ENCODE measurements around the gene ABR. TPM values are rescaled to one million over a fixed set of nuclear protein-coding genes. Genes with fewer than 3 reads are reported as not detected.

Gene ABR
- polyA plus RNA-seq, 1 donor from 2014 or later: 34.5 TPM

DNA sequence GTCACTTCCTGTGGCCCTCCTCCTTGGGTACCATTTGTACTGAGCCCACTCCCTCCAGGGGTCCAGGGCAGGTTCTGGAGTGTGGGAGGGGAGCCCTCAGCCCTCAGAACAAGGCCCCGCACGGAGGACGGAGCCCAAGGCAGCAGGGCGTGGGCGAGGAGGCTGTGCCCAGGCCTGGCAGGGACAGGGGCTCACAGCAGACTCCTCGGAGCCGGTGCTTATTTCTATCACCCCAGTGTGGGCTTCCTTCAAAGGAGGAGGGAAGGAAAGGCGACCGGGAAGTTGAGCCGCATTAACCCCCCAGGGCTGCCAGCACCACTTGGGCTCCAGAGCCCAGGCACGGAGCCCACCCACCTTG lies 54.0 kb downstream of the ABR start:
- H3K9me2 ChIP-seq (ENCODE audit: insufficient read depth, low read length): no peaks in the 10 kb centered on the region
- no peak overlapping the region for H3K9ac ChIP-seq (ENCODE audit: low read length)
- TF ChIP-seq EP300 (conservative IDR thresholded peaks at IDR 0.05; ENCODE audit: poor library complexity, severe bottlenecking) (no peak), MXI1 (conservative IDR thresholded peaks at IDR 0.05; ENCODE audit: poor library complexity, severe bottlenecking) (no peak), EZH2 (IDR thresholded peaks at IDR 0.05; ENCODE audit: borderline replicate concordance, insufficient read depth, low read length, poor library complexity, severe bottlenecking) (no peak), SMC3 (conservative IDR thresholded peaks at IDR 0.05; ENCODE audit: poor library complexity) (no peak), RAD21 (conservative IDR thresholded peaks at IDR 0.05) (no peak), POLR2AphosphoS5 (IDR thresholded peaks at IDR 0.05) (no peak), TAF1 (IDR thresholded peaks at IDR 0.05; ENCODE audit: low read depth) (no peak)
- TF ChIP-seq, protein P1, sequence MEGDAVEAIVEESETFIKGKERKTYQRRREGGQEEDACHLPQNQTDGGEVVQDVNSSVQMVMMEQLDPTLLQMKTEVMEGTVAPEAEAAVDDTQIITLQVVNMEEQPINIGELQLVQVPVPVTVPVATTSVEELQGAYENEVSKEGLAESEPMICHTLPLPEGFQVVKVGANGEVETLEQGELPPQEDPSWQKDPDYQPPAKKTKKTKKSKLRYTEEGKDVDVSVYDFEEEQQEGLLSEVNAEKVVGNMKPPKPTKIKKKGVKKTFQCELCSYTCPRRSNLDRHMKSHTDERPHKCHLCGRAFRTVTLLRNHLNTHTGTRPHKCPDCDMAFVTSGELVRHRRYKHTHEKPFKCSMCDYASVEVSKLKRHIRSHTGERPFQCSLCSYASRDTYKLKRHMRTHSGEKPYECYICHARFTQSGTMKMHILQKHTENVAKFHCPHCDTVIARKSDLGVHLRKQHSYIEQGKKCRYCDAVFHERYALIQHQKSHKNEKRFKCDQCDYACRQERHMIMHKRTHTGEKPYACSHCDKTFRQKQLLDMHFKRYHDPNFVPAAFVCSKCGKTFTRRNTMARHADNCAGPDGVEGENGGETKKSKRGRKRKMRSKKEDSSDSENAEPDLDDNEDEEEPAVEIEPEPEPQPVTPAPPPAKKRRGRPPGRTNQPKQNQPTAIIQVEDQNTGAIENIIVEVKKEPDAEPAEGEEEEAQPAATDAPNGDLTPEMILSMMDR (IDR thresholded peaks at IDR 0.05; ENCODE audit: poor library complexity, severe bottlenecking): no peak
- TF ChIP-seq, protein P2, sequence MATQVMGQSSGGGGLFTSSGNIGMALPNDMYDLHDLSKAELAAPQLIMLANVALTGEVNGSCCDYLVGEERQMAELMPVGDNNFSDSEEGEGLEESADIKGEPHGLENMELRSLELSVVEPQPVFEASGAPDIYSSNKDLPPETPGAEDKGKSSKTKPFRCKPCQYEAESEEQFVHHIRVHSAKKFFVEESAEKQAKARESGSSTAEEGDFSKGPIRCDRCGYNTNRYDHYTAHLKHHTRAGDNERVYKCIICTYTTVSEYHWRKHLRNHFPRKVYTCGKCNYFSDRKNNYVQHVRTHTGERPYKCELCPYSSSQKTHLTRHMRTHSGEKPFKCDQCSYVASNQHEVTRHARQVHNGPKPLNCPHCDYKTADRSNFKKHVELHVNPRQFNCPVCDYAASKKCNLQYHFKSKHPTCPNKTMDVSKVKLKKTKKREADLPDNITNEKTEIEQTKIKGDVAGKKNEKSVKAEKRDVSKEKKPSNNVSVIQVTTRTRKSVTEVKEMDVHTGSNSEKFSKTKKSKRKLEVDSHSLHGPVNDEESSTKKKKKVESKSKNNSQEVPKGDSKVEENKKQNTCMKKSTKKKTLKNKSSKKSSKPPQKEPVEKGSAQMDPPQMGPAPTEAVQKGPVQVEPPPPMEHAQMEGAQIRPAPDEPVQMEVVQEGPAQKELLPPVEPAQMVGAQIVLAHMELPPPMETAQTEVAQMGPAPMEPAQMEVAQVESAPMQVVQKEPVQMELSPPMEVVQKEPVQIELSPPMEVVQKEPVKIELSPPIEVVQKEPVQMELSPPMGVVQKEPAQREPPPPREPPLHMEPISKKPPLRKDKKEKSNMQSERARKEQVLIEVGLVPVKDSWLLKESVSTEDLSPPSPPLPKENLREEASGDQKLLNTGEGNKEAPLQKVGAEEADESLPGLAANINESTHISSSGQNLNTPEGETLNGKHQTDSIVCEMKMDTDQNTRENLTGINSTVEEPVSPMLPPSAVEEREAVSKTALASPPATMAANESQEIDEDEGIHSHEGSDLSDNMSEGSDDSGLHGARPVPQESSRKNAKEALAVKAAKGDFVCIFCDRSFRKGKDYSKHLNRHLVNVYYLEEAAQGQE (IDR thresholded peaks at IDR 0.05; ENCODE audit: borderline replicate concordance): no peak
- no peak overlapping the region for H3K4me3 ChIP-seq (ENCODE audit: low read length)
- H3F3A ChIP-seq (ENCODE audit: insufficient read depth, low read length, poor library complexity, severe bottlenecking): no peaks in the 10 kb centered on the region
- no peaks in the 10 kb centered on the region for H3K27me3 ChIP-seq (ENCODE audit: insufficient read depth, low read depth, low read length)
- H3K36me3 ChIP-seq (ENCODE audit: insufficient read depth, low read length): no peaks in the 10 kb centered on the region
- no peaks in the 10 kb centered on the region for H3K9me3 ChIP-seq (ENCODE audit: low read length)
- H3K4me2 ChIP-seq (ENCODE audit: low read length): no peak overlapping the region
- no peak overlapping the region for H2AFZ ChIP-seq (ENCODE audit: low read depth, low read length)
- H4K20me1 ChIP-seq (ENCODE audit: insufficient read depth): no peaks in the 10 kb centered on the region
- peaks cover 3% of the 10 kb centered on the region for H3K79me2 ChIP-seq (replicated peaks; ENCODE audit: insufficient read depth, low read length)
- peak overlapping the region; percentile 12 for H3K27ac ChIP-seq (ENCODE audit: low read length)

DNA sequence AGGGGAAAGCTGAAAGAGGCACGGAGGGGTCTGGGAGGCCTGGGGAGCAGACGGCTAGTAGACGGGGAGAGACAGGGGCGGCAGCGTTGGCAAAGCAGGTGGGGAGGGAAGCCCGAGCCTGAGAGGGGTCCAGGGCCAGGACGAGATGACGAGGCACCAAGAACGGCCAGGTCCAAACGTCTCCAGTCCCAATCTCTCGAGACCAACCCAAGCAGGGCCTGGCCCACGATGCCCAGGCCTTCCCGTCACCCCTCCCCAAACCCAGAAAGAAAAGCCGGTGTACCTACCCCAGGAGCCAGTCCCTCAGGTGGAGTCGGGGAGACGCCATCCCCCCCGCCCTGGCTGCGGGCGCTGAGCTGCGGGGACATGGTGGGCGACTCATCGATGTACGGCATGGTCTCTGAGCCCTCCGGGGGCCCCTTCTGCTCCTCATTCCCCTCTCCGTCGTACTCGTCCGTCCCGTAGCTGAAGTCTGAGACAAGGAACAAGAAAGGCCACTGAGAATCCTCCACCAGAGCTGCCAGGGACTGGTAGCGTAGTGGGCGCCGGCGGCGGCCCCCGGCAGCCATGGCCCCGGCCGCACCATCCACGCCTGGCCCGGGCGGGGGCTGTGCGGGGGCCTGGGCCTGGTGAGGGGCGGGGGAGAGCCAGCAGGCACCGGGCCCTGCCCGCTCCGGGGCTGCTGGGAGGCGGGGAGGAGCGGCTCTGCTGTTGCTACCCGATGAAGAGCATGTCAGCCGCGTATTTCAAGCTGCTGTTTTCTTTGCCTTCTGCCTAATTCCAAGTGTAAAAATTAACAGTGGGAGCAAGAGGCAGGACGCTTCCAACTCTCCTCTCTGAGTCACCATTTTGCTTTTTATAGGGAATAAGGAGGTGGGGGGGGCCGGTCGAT lies 54.6 kb downstream of the ABR start:
- Histone ChIP-seq H2AFZ (ENCODE audit: low read depth, low read length) (no peak overlapping the region), H3K79me2 (replicated peaks; ENCODE audit: insufficient read depth, low read length) (peaks cover 3% of the 10 kb centered on the region), H3F3A (ENCODE audit: insufficient read depth, low read length, poor library complexity, severe bottlenecking) (no peaks in the 10 kb centered on the region), H3K27ac (ENCODE audit: low read length) (peak overlapping the region; percentile 70), H3K27me3 (ENCODE audit: insufficient read depth, low read depth, low read length) (no peaks in the 10 kb centered on the region), H3K9ac (ENCODE audit: low read length) (peak overlapping the region; percentile 50), H3K9me2 (ENCODE audit: insufficient read depth, low read length) (no peaks in the 10 kb centered on the region), H4K20me1 (ENCODE audit: insufficient read depth) (no peaks in the 10 kb centered on the region), H3K4me2 (ENCODE audit: low read length) (no peak overlapping the region), H3K36me3 (ENCODE audit: insufficient read depth, low read length) (no peaks in the 10 kb centered on the region), H3K9me3 (ENCODE audit: low read length) (no peaks in the 10 kb centered on the region), H3K4me3 (ENCODE audit: low read length) (peak overlapping the region; percentile 42)
- TF ChIP-seq EZH2 (IDR thresholded peaks at IDR 0.05; ENCODE audit: borderline replicate concordance, insufficient read depth, low read length, poor library complexity, severe bottlenecking): no peak
- TF ChIP-seq POLR2AphosphoS5 (IDR thresholded peaks at IDR 0.05): no peak
- no peak for TF ChIP-seq EP300 (conservative IDR thresholded peaks at IDR 0.05; ENCODE audit: poor library complexity, severe bottlenecking)
- TF ChIP-seq SMC3 (conservative IDR thresholded peaks at IDR 0.05; ENCODE audit: poor library complexity): no peak
- TF ChIP-seq, protein P1 (IDR thresholded peaks at IDR 0.05; ENCODE audit: poor library complexity, severe bottlenecking): no peak
- TF ChIP-seq, protein P2 (IDR thresholded peaks at IDR 0.05; ENCODE audit: borderline replicate concordance): no peak
- no peak for TF ChIP-seq TAF1 (IDR thresholded peaks at IDR 0.05; ENCODE audit: low read depth)
- no peak for TF ChIP-seq MXI1 (conservative IDR thresholded peaks at IDR 0.05; ENCODE audit: poor library complexity, severe bottlenecking)
- no peak for TF ChIP-seq RAD21 (conservative IDR thresholded peaks at IDR 0.05)
